Tibial artery (tissue), 4 donors: Measurements from ENCODE around the gene MEIKIN.

Experiments used
- DNase-seq, 2 donors: peaks; one replicate each; pipeline ENCODE4 v3.0.0-alpha.2; 2019
- H3K27ac ChIP-seq, 2 donors: fragments of 200-600 bp; sonication (generic) in 1 of 2; 1 replicate in 1 of 2; 2 replicates in 1 of 2; pipeline ENCODE4 v1.5.1; 2018 to 2019; ENCODE audit warnings: mild to moderate bottlenecking in 1 of 2
- H3K27me3 ChIP-seq, 2 donors: fragments of 200-600 bp; sonication (generic) in 1 of 2; one replicate each; pipeline versions ENCODE4 v1.5.1 to v1.6.0; 2016 to 2019
- H3K36me3 ChIP-seq, 3 donors: fragments of 200-600 bp; sonication (generic) in 2 of 3; one replicate each; pipeline ENCODE4 v1.5.1; 2016 to 2019; ENCODE audit warnings: mild to moderate bottlenecking in 2 of 3
- H3K4me1 ChIP-seq, 4 donors: fragments of 200-600 bp; sonication (generic) in 2 of 4; 1 replicate in 3 of 4; 2 replicates in 1 of 4; pipeline ENCODE4 v1.5.1; 2016 to 2019
- H3K4me3 ChIP-seq, 2 donors: fragments of 200-600 bp; sonication (generic) in 1 of 2; 1 replicate in 1 of 2; 2 replicates in 1 of 2; pipeline ENCODE4 v1.5.1; 2018 to 2019; ENCODE audit warnings: mild to moderate bottlenecking in 2 of 2
- H3K9me3 ChIP-seq, 3 donors: fragments of 200-600 bp; sonication (generic) in 1 of 3; one replicate each; pipeline ENCODE4 v1.5.1; 2016 to 2019
- intact Hi-C: fragments of 100-400 bp; cut with DNase I; formaldehyde crosslinking; loops from one replicate; pipeline ENCODE4 v1.15.0; 2023; ENCODE audit warnings: low total_unique reads
- TF ChIP-seq, protein P1 (sequence below), 2 experiments: fragments of 200-600 bp in 1 of 2; fragments of 450-650 bp in 1 of 2; IDR thresholded peaks; one replicate each; pipeline ENCODE4 v1.5.1; 2017 to 2019; ENCODE audit warnings: antibody characterized with exemption in 2 of 2, mild to moderate bottlenecking in 1 of 2, moderate library complexity in 1 of 2

Gene MEIKIN

DNA sequence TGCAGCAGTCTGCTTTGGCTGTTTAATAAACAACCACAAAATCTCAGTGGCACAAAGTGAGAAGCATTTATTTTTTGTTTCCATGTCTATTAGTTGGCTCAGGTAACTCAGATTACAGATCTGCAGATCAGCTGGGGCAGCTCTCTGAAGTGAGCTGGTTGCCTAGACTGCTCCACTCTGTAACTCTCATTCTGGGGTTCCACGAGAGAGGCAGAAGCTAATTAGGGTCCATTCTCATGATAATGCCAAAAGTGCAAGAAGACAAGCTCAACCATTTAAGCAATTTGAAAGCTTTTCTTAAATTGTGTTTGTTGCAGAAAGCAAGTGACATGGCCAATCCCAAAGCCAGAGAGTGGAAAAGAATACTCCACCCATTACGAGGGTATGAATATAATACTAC lies 13.2 kb downstream of the MEIKIN start:
- TF ChIP-seq, protein P1, sequence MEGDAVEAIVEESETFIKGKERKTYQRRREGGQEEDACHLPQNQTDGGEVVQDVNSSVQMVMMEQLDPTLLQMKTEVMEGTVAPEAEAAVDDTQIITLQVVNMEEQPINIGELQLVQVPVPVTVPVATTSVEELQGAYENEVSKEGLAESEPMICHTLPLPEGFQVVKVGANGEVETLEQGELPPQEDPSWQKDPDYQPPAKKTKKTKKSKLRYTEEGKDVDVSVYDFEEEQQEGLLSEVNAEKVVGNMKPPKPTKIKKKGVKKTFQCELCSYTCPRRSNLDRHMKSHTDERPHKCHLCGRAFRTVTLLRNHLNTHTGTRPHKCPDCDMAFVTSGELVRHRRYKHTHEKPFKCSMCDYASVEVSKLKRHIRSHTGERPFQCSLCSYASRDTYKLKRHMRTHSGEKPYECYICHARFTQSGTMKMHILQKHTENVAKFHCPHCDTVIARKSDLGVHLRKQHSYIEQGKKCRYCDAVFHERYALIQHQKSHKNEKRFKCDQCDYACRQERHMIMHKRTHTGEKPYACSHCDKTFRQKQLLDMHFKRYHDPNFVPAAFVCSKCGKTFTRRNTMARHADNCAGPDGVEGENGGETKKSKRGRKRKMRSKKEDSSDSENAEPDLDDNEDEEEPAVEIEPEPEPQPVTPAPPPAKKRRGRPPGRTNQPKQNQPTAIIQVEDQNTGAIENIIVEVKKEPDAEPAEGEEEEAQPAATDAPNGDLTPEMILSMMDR (IDR thresholded peaks at IDR 0.05), result no peak
- no peak overlapping the region for H3K27ac ChIP-seq
- intact Hi-C loops, result no loop called here
- H3K4me1 ChIP-seq, result no peaks in the 10 kb centered on the region
- peaks cover 6 to 23% (median 18%) of the 10 kb centered on the region in 3 donors for H3K9me3 ChIP-seq
- no peaks in the 10 kb centered on the region for H3K27me3 ChIP-seq
- H3K4me3 ChIP-seq, result no peak overlapping the region
- no peak for DNase-seq
- no peaks in the 10 kb centered on the region for H3K36me3 ChIP-seq

DNA sequence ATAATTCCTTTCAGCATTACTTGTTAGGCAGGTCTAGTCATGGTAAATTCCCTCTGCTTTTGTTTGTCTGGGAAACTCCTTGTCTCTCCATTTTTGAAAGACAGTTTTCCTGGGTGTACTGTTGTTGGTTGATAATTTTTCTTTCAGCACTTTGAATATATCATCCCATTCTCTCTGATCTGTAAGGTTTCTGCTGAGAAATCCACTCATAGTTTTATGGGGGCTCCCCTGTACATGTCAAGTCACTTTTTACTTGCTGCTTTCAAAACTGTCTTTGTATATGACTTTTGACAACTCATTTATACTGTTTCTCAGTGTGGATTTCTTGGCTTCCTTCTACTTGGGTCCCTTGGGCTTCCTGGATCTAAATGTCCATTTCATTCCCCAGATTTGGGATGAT lies 16.5 kb downstream of the MEIKIN start:
- H3K27me3 ChIP-seq, result no peaks in the 10 kb centered on the region

DNA sequence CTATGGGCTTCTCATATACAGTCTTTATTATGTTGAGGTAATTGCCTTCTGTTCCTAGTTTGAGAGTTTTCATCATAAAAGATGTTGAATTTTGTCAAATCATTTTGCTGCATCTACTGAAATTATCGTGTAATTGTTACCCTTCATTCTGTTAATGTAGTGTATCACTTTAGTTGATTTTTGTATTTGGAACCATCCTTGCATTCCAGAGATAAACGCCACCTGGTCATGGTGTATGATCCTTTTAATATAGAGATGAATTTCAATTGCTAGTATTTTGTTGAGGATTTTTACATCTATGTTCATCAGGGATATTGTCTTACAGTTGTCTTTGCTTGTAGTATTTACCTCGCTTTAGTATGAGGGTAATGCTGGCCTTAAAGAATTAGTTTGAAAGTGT lies 19.3 kb downstream of the MEIKIN start:
- H3K9me3 ChIP-seq, result peaks cover 6 to 23% (median 19%) of the 10 kb centered on the region in 3 donors
- no peaks in the 10 kb centered on the region for H3K36me3 ChIP-seq
- no peaks in the 10 kb centered on the region for H3K4me1 ChIP-seq
- no peak overlapping the region for H3K27ac ChIP-seq
- TF ChIP-seq, protein P1 (IDR thresholded peaks at IDR 0.05), result no peak
- intact Hi-C loops, result no loop called here
- no peak overlapping the region for H3K4me3 ChIP-seq
- H3K27me3 ChIP-seq, result no peaks in the 10 kb centered on the region
- no peak for DNase-seq

More for the DNA sequence above, 16.5 kb downstream of the MEIKIN start:
- no peak overlapping the region for H3K4me3 ChIP-seq
- no peaks in the 10 kb centered on the region for H3K36me3 ChIP-seq
- TF ChIP-seq, protein P1 (IDR thresholded peaks at IDR 0.05), result no peak
- no peak overlapping the region for H3K27ac ChIP-seq
- H3K4me1 ChIP-seq, result no peaks in the 10 kb centered on the region
- intact Hi-C loops, result no loop called here
- H3K9me3 ChIP-seq, result peaks cover 6 to 23% (median 23%) of the 10 kb centered on the region in 3 donors
- no peak for DNase-seq

DNA sequence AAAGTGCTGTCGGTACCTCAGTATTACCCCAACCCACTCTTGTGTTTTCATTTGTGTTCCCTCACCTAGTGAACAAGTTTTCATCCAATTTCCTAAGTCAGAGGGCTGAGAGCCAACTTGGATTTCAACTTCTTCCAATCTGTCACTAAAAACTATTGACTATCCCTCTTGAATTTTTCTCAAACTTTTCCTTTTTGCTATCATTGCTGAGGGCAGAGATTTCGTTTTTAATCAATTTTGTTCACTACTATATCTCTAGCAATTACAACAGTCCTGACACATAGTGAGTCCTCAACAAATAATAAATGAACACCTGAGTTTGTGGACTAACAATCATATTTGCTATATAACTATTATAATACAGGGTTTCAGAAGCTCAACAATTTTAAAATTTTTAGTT lies 29.0 kb downstream of the MEIKIN start:
- H3K9me3 ChIP-seq, result no peaks in the 10 kb centered on the region
- TF ChIP-seq, protein P1 (IDR thresholded peaks at IDR 0.05), result no peak
- no peak overlapping the region for H3K27ac ChIP-seq
- no peaks in the 10 kb centered on the region for H3K36me3 ChIP-seq
- no peak overlapping the region for H3K4me3 ChIP-seq
- intact Hi-C loops, result no loop called here
- DNase-seq, result no peak
- H3K27me3 ChIP-seq, result no peaks in the 10 kb centered on the region
- H3K4me1 ChIP-seq, result no peaks in the 10 kb centered on the region

DNA sequence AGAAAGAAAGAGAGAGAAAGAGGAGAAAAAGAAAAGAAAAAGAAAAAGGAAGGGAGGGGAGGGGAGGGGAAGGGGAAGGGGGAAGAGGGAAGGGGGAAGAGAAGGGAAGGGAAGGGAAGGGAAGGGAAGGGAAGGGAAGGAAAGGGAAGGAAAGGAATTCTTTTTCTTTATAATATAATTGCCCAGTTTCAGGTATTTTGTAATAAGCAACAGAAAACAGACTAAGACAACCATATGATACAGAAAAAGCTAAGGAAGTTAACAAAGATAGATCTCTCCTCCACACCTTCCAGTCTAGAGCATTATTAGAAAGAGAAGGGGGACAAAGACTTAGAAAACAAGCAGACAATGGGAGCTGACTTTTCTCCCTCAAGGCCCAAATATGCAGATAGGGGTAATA lies 31.0 kb downstream of the MEIKIN start:
- TF ChIP-seq, protein P1 (IDR thresholded peaks at IDR 0.05), result no peak
- H3K27ac ChIP-seq, result no peak overlapping the region
- no peak overlapping the region for H3K4me3 ChIP-seq
- H3K4me1 ChIP-seq, result no peaks in the 10 kb centered on the region
- H3K36me3 ChIP-seq, result no peaks in the 10 kb centered on the region
- no peaks in the 10 kb centered on the region for H3K27me3 ChIP-seq
- intact Hi-C loops, result no loop called here
- no peak for DNase-seq
- no peaks in the 10 kb centered on the region for H3K9me3 ChIP-seq

DNA sequence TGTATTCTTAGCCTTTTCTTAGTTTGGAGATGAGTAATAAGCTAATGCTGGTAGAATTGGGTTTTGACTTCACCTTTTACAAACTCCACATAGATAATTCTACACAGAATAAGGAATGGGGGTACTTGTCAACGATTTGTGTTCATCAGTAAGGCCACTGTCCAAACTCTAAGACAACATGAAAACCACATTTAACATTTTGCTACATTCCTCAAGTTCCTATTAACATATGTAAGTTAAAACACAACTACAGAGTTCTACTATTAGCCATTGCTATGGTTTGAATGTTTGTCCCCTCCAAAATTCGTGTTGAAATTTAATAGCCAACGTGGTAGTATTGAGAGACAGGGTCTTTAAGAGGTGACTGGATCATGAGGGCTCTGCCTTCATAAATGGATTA lies 31.9 kb downstream of the MEIKIN start:
- no peaks in the 10 kb centered on the region for H3K27me3 ChIP-seq
- H3K36me3 ChIP-seq, result no peaks in the 10 kb centered on the region
- no peaks in the 10 kb centered on the region for H3K4me1 ChIP-seq
- no peak for DNase-seq
- no peak overlapping the region for H3K27ac ChIP-seq
- intact Hi-C loops, result no loop called here
- H3K9me3 ChIP-seq, result no peaks in the 10 kb centered on the region
- H3K4me3 ChIP-seq, result no peak overlapping the region
- TF ChIP-seq, protein P1 (IDR thresholded peaks at IDR 0.05), result no peak
